ENCODE measurements around the gene FBRSL1.

The FBRSL1 gene

DNA sequence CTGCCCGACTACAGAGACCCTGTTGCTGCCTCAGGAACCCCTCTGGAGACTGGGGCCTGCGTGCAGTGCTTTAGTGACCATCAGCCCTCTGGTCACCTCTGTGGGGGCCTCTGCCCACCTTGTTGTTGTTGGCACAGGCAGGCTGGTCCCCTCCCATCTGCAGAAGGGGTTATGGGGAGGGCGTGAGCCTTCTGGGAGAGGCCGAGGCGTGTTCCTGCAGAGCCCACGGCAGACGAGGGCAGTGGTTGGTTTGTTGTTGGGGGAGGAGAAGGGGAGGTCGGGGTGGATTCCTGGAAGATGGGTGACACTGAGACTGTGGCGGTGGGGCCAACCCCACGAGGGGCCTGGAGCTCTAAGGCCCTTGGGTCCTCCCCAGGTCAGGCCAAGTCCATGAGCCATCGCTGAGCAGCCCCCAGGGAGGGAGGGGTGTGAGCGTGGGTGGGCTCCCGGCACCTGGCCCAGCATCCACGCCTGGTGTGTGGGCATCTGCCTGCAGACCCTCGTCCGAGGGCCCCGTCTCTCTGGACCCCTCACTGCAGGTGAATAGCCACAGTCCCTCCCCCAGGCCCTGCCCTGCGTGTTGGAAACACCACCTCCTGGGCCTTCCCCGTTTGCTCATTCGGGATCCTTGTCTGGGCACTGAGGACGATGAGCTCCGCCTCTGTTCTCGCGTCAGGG is 23.6 kb downstream of the FBRSL1 start:
- DNase-seq: no peak

DNA sequence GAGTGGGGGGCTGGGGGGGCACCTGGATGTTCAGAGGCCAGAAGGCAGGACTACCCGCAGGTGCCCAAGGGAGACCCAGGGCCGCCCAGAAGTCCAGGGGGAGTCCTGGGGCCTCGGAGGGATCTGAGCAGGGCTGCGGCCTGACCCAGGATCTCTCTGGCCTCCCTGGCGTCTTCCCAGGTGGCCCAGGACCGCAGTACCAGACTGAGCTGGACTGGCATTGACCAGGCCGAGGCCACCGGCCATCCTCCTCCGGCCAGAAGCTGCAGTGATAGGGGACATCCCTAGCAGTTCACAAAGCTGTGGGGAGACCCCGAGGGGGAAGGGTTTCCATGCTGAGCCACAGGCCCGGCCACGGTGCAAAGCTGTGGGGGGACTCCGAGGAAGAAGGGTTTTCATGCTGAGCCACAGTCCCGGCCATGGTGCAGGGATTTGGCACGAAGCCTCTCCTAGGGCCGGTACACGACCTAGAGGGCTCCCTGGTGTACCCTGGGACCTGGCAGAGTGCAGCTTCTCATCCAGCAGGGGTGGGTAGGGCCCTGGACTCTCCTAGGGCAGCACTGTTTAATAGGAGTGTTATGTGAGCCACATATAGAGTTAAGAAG is 24.4 kb downstream of the FBRSL1 start:
- no peak for DNase-seq

DNA sequence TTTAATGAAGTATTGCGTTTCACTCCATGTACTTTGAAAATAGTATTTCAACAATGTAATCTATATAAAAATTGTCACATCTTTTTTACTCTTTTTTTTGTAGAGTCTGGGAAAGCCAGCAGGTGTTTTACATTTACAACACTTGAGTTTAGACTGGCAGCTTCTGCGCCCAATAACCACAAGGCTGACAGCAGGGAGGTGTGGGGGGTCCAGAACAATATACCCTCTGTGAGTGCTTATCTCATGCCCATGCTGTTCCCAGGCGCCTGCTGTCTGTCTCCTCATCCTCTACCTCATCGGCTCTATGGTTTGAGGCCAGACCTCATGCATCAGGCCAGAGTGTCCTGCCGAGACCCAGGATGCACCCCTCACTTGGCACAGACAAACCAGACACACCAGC is 24.9 kb downstream of the FBRSL1 start:
- DNase-seq: no peak

DNA sequence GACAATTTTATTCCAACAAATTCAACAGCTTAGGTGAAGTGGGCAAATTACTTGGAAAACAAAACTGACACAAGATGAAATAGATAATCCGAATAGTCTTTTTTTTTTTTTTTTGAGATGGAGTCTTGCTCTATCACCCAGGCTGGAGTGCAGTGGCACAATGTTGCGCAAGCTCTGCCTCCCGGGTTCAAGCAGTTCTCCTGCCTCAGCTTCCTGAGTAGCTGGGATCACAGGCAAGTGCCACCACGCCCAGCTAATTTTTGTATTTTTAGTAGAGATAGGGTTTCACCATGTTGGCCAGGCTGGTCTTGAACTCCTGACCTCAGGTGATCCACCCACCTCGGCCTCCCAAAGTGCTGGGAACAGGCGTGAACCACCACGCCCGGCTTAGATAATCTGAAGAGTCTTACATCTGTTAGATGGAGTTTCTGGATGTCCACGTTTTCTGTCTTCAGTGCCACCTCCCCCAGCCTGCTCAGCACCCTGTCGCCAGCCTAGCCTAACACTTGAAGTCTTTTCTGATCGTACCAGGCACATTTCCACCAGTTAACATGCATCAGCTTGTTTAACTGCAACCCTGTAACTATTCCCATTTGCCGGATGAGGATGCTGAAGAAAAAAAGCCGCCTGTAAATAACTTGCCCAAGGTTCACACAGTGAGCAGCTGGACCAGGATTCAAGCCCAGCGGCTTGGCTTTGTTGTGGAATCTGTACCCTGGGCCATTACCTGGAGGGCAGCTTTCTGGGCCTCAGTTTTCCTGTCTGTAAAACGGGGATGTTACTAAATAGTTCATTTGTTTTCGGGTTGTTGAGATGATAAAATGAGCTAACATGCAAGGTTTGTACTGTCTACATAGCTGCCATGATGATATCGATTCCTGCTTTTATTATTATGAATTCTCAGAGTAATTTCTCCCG is 26.4 kb downstream of the FBRSL1 start:
- no peak for DNase-seq

DNA sequence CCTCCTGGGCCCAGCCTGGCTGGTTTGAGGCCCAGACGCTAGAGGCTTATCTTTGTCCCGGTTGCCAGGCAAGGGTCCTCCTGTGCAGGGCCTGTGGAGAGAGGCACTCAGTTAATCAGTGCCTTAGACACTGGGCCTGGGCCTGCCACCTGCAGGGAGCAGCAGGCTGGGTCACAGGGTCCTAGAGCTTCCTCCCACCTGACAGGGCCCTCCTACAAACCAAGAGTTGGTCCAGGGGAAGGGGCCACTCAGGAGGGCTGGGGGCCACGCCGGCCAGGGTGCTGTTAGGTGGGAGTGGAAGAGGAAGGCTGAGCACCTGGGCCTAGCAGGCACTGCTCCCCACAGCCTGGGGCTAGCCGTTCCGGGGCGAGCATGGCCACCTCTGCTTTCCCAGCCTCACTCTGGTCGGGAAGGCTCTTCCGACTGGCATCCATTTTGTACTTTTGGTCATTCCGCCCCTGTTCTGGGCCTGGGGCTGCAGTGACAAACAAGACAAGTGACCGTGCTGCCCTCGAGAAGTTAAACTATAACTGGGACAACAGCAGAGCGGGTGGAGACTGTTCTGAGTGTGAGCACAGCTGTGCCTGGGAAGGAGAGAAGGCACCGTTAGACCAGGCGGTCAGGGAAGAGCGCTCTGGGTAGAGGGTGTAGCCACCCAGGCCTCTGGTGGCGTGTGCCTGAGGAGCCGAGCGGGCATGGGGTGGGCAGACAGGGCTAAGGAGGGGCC is 27.2 kb downstream of the FBRSL1 start:
- no peak for DNase-seq

DNA sequence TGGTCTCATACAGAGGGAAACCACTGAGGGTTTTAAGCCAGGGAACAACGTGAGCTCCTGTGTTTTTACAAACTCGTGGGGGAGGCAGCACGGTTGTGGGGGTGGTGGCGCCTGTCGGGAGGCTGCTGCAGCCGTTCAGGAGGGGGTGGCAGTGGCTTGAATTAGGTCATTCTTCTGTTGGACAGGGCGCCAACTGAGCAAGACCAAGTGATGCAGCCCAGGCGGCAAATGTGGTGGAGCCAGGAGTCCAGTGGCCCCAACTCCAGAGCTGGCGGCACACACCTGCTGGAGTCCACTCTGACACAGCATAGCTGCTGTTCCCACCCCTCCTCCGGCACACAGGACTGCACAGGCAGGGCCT is 27.8 kb downstream of the FBRSL1 start:
- DNase-seq: no peak

DNA sequence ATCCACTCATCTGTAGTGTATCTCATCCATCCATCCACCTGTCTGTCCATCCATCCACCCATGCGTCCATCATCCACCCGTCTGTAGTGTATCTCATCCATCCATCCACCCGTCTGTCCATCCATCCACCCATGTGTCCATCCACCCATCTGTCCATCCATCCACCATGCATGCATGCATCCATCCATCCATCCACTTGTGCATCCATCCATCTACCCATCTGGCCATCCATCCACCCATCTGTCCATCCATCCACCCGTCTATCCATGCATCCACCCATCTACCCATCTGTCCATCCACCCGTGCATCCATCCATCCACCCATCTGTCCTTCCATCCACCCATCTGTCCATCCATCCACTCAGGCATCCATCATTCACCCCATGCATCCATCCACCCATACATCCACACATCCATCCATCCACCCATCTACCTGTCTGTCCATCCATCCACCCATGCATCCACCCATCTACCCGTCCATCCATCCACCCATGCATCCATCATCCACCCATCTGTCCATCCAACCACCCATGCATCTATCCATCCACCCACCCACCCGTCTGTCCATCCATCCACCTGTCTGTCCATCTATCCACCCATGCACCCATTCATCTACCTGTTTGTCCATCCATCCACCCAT is 28.5 kb downstream of the FBRSL1 start:
- DNase-seq: no peak

DNA sequence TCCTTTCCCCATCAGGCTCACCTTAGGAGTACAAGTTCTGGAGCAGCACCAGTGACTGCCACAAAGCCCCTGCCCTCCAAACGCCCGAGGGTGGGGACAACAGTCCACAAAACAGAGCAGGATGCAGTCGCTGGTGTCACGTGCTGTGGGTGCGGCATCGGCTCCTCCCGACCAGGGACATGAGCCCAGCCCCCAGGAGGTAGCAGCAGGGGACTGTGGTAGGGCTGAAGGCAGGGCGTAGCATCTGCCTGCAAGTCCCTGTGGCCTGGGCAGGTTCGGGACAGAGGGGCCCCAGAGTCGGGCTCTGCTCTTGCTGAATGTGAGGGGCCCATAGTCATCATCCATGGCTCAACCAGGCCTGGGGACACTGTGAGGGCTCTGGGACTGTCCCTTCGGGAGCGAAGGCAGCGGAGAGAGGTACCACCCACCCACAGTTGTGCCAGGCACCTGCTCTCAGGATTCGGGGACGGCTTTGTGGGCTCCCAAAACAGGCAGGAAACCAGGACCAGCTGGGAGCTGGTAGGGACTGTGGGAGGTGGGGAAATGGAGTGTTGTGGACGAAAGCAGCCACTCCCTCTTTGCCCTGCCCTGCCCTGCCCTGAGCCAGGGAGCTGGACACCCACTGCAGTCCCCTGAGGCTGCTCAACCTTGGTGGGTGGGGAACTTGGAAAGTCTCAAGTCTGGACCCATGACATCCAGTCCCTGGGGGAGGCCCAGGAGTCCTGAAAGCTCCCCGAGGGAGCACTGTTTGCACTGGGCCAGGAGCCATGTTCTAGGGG is 30.7 kb downstream of the FBRSL1 start:
- no peak for DNase-seq

DNA sequence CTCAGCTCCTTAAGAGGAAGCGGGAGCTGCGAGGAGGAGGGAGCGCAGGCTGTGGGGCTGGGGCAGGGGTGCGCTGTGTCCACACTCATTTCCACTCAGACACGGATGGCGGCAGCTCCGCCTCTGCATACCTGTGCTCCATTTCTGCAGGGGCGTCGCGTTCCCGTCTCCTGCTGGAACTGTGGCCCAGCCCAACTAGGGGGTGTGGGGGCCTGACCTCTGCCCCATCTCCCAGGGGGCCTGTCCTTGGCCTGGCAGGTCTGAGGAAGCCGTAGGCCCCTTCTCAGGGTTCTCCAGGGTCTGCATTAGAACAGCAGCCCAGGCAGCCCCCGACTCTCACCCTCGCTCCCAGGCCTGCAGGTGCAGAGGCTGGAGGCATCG is 31.2 kb downstream of the FBRSL1 start:
- no peak for DNase-seq

DNA sequence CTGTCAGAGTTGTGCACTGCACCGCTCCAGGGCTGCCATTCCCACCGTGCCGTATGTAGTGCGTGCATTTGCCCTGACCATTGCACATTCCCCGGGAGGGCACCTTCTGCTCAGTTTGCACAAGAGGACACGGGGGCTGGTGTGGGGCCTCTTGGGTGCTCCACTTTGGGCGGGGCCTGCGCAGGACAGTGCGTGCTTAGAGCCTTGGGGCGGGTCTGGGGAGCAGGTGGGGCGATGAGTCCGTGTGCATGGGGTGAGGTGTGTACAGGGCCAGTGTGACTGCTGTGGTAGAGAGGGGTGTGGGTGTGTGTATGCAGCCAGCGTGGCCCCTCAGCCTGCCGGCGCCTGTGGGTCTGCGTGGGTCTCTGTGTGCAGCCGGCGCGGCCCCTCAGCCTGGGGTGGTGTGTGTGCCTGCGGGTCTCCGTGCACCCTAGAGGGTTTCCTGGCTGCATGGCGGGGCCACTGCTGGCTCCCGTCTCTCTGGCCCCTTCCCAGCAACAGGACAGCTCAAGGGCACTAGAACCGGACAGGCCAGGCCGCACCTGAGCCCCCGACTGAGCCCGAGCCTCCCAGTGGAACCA is 31.9 kb downstream of the FBRSL1 start:
- DNase-seq: no peak

DNA sequence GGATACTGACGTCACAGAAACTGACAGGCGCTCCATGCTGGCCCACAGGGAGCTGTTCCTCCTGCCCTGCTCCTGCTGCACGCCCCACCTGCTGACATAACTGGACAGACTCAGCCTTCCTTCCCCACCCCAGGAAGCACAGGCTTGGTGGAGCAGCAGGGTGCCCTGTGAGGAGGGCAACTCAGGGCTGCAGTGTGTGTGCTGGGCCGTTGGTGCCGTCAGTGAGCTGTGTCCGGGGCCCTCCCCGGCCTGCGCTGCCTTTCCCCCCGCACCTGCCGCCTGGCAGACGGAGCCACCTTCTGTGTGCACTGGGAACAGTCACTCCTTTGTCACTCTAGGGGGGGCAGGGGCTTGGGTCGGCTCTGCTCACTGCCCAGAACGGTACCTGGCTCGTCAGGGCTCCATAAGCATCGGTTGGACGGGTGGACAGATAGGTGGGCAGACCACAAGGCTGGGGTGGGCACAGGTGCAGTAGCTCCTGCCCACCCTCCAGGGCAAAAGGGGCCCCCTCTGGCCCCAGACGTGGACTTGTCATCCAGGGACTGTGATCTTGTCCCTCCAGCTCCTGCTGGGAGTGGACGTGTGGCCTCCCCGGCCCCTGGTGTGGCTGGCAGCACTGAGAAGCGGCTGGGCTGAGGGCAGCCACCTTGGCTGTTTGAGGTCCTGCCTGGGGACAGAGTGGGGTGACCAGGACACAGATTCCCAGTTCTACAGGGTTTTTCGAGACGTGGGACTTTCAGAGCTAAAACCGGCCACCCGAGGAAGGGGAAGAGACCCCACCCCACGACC is 32.8 kb downstream of the FBRSL1 start:
- no peak for DNase-seq

DNA sequence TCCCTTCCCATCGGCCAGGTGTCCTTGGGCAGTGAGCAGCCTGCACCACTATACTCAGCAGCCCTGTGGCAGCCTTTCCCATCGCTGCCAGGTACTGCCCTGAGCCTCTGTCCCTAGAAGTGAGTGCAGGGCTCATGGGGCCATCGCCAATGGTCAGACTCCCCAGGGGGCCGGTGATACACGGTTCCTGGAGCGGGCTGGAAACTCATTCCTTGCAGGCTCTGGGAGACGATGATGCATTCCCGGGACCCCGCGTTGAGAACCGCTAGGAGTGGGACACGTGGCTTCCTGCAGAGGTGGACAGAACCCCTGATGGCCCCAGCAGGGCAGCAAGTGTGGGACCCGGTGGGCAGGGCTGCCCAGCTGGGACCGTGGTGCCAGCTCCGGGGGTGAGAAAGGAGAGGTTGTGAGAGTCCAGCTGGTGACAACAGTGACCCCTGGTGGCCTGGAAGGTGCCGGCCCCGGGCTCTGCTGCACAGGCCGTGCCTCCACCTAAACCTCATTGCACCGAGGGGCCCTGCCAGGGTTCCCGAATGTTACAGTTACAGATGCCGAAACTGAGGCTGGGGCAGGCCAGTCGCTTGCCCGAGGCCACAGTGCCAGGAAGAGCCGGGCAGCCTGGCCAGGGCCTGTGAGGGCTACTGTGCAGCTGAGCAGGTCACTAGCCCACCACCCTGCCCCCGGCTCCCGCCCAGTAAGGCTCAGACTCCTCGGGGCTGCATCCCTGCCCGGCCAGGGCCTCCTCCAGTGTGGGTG is 33.8 kb downstream of the FBRSL1 start:
- peak; percentile 73 for DNase-seq

DNA sequence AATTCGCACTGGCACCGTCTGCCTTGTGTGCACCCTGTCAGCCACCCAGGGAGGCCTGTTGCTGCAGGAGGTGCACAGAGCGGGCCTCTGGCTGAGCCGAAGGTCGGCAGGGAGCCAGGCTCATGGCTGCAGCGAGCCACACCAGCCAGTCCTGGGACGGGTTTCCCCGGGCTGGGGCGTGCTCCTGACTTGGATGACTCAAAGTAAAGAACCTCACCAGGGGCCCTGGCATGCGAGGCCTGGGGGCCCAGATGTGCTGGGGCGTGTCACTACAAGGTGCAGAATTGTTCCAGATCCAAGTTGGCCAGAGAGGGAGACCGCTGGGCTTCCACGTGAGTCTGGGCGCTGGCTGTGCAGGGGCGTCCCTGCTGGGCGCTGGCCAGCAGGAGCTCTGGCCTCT is 34.5 kb downstream of the FBRSL1 start:
- DNase-seq: no peak

DNA sequence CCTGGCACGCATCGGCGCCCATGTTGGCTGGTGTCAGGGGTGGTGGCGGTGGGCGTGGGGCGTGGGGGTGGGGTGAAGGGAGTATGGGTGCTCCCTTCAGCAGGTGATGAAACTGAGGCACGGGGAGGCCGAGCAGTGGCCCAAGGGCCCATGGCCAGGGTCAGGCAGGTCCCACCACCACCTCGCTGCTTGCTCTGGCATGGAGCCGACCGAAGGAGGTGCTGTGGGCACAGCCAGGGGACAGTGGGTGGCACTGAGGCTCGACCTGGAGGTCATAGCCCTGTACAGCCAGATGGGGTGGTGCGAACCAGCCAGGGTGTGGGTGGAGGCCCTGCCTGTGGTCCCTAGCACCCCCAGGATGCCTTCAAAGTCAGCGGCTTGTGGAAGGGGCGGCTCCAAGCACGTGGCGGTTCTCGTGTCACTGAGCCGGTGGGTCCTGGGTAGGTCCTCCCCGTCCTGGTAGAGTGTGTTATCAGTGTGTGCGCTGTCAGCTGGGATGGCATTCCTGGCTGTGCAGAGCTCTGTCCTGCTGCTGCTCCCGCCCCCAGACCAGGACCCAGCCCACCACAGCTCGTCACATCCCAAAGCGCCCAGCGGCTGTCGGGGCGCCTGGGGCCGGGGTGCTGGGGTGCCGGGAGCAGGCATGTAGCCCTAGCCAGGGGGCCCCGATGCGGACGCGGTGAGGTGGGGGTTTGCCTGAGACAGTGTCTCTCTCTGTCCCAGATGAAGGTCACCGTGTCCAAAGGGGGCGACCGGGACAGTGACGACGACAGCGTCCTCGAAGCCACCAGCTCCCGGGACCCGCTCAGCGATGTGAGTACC is 35.3 kb downstream of the FBRSL1 start:
- DNase-seq: no peak

DNA sequence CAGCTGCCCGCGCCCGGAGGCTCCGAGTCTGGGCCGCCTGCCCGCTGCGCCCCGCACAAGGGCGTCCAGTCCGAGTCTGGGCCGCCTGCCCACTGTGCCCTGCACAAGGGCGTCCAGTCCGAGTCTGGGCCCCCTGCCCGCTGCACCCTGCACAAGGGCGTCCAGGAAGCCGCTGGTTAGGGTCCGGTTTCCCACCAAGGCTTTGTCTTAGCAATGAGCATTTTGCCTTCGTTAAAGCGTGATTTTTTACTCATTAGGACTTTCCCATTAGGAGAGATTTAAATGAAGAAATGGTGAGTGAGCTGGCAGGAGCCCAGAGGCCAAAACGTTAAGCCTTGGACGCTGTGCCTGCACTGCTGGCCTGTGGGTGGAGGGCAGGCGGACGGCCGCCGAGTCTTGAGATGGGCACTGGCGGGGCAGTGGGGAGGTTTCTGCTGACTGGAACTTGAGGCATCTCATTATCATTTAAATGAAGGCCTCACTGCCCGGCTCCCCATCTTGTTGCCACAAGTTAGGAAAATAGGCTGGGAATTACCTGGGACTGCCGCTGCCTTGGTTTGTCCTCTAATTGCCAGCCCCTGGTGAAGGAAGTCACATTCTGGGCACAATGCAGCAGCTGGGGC is 36.0 kb downstream of the FBRSL1 start:
- no peak for DNase-seq

DNA sequence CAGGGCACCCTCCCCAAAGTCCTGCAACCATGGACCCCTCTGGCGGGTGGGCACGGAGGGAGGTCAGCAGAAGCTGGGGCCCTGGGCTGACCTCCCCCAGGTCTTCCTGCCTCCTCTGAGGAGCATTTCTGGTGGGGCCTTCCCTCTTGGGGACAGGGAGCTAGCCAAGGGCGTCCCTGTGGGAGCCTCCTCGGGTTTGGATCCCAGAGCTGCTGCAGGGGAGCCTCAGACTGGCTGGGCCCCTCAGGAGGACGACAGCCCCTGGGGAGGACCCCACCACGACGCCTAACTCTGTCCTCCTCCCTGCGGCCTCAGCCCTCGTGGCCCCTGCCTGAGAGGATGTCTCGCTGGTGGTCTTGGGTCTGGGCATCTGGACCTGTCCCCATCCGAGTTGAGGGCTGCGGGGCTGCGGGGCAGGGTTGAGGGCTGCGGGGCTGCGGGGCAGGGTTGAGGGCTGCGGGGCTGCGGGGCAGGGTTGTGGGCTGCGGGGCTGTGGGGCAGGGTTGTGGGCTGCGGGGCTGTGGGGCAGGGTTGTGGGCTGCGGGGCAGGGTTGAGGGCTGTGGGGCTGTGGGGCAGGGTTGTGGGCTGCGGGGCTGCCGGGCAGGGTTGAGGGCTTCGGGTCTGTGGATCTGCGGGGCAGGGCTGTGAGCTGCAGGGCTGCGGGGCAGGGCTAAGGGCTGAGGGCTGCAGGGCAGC is 37.4 kb downstream of the FBRSL1 start:
- DNase-seq: no peak

DNA sequence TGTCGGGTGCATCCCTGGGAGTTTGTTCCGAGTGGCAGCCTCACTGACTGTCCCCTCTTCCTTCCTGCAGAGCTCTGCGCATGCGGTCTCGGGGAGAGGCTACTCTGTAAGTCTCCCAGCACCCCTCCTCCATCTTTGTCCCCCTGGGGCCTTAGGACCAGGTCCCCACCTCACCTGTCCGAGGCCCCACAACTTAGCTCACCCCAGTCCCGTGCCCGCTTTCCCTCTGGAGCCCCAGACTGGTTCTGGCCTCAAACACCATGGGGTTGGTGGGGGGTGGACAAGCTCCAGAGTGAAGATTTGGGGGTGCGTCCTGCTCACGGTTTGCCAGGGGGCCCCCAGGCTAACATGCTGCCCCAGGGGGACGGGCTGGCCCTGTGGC is 37.9 kb downstream of the FBRSL1 start:
- no peak for DNase-seq

DNA sequence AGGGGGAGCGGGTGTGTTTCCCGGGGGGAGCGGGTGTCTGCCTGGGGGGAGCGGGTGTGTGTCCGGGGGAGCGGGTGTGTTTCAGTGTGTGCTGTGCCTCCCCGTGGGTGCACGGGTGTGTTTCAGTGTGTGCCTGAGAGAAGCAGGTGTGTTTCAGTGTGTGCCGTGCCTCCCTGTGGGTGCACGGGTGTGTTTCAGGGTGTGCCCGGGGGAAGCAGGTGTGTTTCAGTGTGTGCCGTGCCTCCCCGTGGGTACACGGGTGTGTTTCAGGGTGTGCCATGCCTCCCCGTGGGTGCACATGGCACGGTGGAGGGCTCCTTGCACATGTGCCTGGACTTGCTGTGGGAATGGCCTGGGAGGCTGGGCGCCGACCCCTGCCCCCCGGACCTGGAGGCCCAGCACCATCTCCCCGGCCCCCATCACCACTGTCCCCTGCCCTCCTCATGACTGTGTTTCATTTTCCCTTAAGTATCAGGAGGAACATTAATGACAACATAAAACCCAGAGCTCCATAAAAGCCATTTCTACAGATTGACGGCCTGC is 38.7 kb downstream of the FBRSL1 start:
- no peak for DNase-seq

Measured in T-helper 9 cell (primary cell).